ENCODE measurements around the gene ANXA1. TPM values are rescaled to one million over a fixed set of nuclear protein-coding genes. Genes with fewer than 3 reads are reported as not detected.
A peak's percentile ranks its signal among the peaks of the same experiment; 100 is the strongest.

ANXA1 gene
- total RNA-seq, 1 experiment from 2014 or later: 192 TPM

- TF ChIP-seq, protein P1, sequence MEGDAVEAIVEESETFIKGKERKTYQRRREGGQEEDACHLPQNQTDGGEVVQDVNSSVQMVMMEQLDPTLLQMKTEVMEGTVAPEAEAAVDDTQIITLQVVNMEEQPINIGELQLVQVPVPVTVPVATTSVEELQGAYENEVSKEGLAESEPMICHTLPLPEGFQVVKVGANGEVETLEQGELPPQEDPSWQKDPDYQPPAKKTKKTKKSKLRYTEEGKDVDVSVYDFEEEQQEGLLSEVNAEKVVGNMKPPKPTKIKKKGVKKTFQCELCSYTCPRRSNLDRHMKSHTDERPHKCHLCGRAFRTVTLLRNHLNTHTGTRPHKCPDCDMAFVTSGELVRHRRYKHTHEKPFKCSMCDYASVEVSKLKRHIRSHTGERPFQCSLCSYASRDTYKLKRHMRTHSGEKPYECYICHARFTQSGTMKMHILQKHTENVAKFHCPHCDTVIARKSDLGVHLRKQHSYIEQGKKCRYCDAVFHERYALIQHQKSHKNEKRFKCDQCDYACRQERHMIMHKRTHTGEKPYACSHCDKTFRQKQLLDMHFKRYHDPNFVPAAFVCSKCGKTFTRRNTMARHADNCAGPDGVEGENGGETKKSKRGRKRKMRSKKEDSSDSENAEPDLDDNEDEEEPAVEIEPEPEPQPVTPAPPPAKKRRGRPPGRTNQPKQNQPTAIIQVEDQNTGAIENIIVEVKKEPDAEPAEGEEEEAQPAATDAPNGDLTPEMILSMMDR (conservative IDR thresholded peaks at IDR 0.05; ENCODE audit: low read depth, low read length): no peak
- TF ChIP-seq EZH2 (IDR thresholded peaks at IDR 0.05; ENCODE audit: low read length, unreplicated experiment) (no peak), EZH2phosphoT487 (IDR thresholded peaks at IDR 0.05; ENCODE audit: borderline replicate concordance, low read length) (no peak)
- no peaks in the 10 kb centered on the region for H3K36me3 ChIP-seq (ENCODE audit: low read depth, low read length)
- H3K4me3 ChIP-seq (ENCODE audit: low read length): no peak overlapping the region
- DNase-seq (peak; percentile 91), ATAC-seq (peak; percentile 75)
- peak overlapping the region; percentile 52; the same call in 1 of the 2 replicates for H3K9ac ChIP-seq (ENCODE audit: low read length)
- H2AFZ ChIP-seq (ENCODE audit: low read length): peak overlapping the region; percentile 67
- peaks cover 50% of the 10 kb centered on the region for H3K4me1 ChIP-seq (ENCODE audit: insufficient read depth, low read length)
- no TSS peak for BruUV-seq (replicated peaks)
- POLR2A ChIA-PET (ENCODE audit: unreplicated experiment): interaction anchor here (0.6 to 1.0 kb wide), 2 partner anchors 10 to 24 kb away, joined by 3 to 4 read pairs; no protein-coding TSS in a partner anchor
- H3K79me2 ChIP-seq (ENCODE audit: low read length): no peaks in the 10 kb centered on the region
- no peaks in the 10 kb centered on the region for H3K9me2 ChIP-seq (replicated peaks; ENCODE audit: low read length)
- no peaks in the 10 kb centered on the region for H3K9me3 ChIP-seq (ENCODE audit: low read length)
- H4K20me1 ChIP-seq (ENCODE audit: low read length): no peaks in the 10 kb centered on the region
- intact Hi-C loops (cut with micrococcal nuclease): loop anchor here (1.0 kb wide), 1 partner anchor 44 kb away; no protein-coding TSS in a partner anchor
- H3F3A ChIP-seq (ENCODE audit: low read length, unreplicated experiment): peaks cover 5% of the 10 kb centered on the region
- CTCF ChIA-PET: interaction anchor here (1.0 to 1.3 kb wide), 2 partner anchors 69 to 76 kb away, joined by 3 to 5 read pairs; no protein-coding TSS in a partner anchor
- H3K27ac ChIP-seq (ENCODE audit: low read length): peak overlapping the region; percentile 82
- no peaks in the 10 kb centered on the region for H3K27me3 ChIP-seq (ENCODE audit: low read length)
- H3K4me2 ChIP-seq (ENCODE audit: low read length): peak overlapping the region; percentile 32
Measured at GRCh38 chr9:73176450-73176875, 24.8 kb downstream of the ANXA1 start.

DNA sequence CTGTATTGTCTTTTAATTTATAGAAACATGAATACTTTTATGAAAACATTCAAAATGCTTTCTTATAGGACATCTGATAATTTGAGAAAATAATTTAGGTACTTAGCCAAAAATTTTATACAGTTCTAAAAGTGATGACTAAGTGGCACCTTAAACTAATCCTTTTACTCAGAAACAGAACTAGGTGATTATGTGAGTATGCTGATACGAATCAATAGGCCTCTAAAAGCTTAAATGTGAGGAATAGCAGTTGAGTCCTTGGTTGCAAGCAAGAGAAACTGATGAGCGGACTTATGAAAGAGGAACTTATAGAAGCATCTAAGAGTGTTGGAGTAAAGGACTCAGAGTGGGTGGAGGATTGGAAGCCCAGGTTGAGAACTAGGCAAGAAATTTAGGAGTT is 26.4 kb downstream of the ANXA1 start:
- intact Hi-C loops (cut with micrococcal nuclease): no loop called here
- no peaks in the 10 kb centered on the region for H3K9me3 ChIP-seq (ENCODE audit: low read length)
- DNase-seq: no peak
- H3K9me2 ChIP-seq (replicated peaks; ENCODE audit: low read length): no peaks in the 10 kb centered on the region
- no peaks in the 10 kb centered on the region for H3K36me3 ChIP-seq (ENCODE audit: low read depth, low read length)
- no peak overlapping the region for H3K27ac ChIP-seq (ENCODE audit: low read length)
- no peaks in the 10 kb centered on the region for H3K27me3 ChIP-seq (ENCODE audit: low read length)
- no TSS peak for BruUV-seq (replicated peaks)
- no peaks in the 10 kb centered on the region for H4K20me1 ChIP-seq (ENCODE audit: low read length)
- TF ChIP-seq EZH2phosphoT487 (IDR thresholded peaks at IDR 0.05; ENCODE audit: borderline replicate concordance, low read length): no peak
- H3K9ac ChIP-seq (ENCODE audit: low read length): no peak overlapping the region
- H3K4me2 ChIP-seq (ENCODE audit: low read length): no peak overlapping the region
- ChIA-PET CTCF (interaction anchor here (0.7 kb wide), 1 partner anchor 8 kb away, joined by 3 read pairs; no protein-coding TSS in a partner anchor), POLR2A (ENCODE audit: unreplicated experiment) (interaction anchor here (0.6 kb wide), 1 partner anchor 973 kb away, joined by 3 read pairs; no protein-coding TSS in a partner anchor)
- H3K4me3 ChIP-seq (ENCODE audit: low read length): no peak overlapping the region
- H3F3A ChIP-seq (ENCODE audit: low read length, unreplicated experiment): peaks cover 5% of the 10 kb centered on the region
- H3K4me1 ChIP-seq (ENCODE audit: insufficient read depth, low read length): peaks cover 50% of the 10 kb centered on the region
- no peak overlapping the region for H2AFZ ChIP-seq (ENCODE audit: low read length)
- H3K79me2 ChIP-seq (ENCODE audit: low read length): no peaks in the 10 kb centered on the region
- ATAC-seq: no peak

- Histone ChIP-seq H3K27ac (ENCODE audit: low read length) (peak overlapping the region; percentile 83), H3F3A (ENCODE audit: low read length, unreplicated experiment) (peaks cover 5% of the 10 kb centered on the region), H4K20me1 (ENCODE audit: low read length) (no peaks in the 10 kb centered on the region), H3K79me2 (ENCODE audit: low read length) (no peaks in the 10 kb centered on the region), H3K9ac (ENCODE audit: low read length) (no peak overlapping the region; the same call in 1 of the 2 replicates), H3K9me3 (ENCODE audit: low read length) (no peaks in the 10 kb centered on the region), H3K4me3 (ENCODE audit: low read length) (peak overlapping the region; percentile 40; the same call in 1 of the 2 replicates), H3K9me2 (replicated peaks; ENCODE audit: low read length) (no peaks in the 10 kb centered on the region), H3K4me1 (ENCODE audit: insufficient read depth, low read length) (peaks cover 50% of the 10 kb centered on the region), H2AFZ (ENCODE audit: low read length) (no peak overlapping the region), H3K4me2 (ENCODE audit: low read length) (peak overlapping the region; percentile 72), H3K27me3 (ENCODE audit: low read length) (no peaks in the 10 kb centered on the region), H3K36me3 (ENCODE audit: low read depth, low read length) (no peaks in the 10 kb centered on the region)
- TF ChIP-seq EZH2phosphoT487 (IDR thresholded peaks at IDR 0.05; ENCODE audit: borderline replicate concordance, low read length): no peak
- no peak for TF ChIP-seq EZH2 (IDR thresholded peaks at IDR 0.05; ENCODE audit: low read length, unreplicated experiment)
- TF ChIP-seq, protein P1 (conservative IDR thresholded peaks at IDR 0.05; ENCODE audit: low read depth, low read length): no peak
- ChIA-PET CTCF (interaction anchor here (0.6 to 1.0 kb wide), 3 partner anchors 72 to 101 kb away, joined by 3 to 7 read pairs (median 4); no protein-coding TSS in a partner anchor), POLR2A (ENCODE audit: unreplicated experiment) (interaction anchor here (0.6 kb wide), 1 partner anchor 72 kb away, joined by 4 read pairs; no protein-coding TSS in a partner anchor)
- DNase-seq: peak; percentile 94
- BruUV-seq (replicated peaks): no TSS peak
- intact Hi-C loops (cut with micrococcal nuclease): loop anchor here (1.0 kb wide), 2 partner anchors 30 to 70 kb away; no protein-coding TSS in a partner anchor
- ATAC-seq: peak; percentile 60
Measured at GRCh38 chr9:73179589-73179988, 27.9 kb downstream of the ANXA1 start.

Measured in PC-3 (cell line).